Activated CD8-positive, alpha-beta memory T cell treated with anti-CD3 and anti-CD28 coated beads for 1 hour (primary cell): ENCODE measurements around the gene RMDN2.
"Not testable (repeated sequence)": the region's sequence is repeated elsewhere in the genome, so short reads cannot be mapped to it uniquely, and the experiment has no call there.

ENCODE experiments used
- DNase-seq, 2 donors: peaks; one replicate each; pipeline ENCODE4 v3.0.0-alpha.2; 2020; ENCODE audit warnings: low read depth in 1 of 2; ENCODE audit errors: extremely low read depth in 1 of 2

RMDN2 gene

DNA sequence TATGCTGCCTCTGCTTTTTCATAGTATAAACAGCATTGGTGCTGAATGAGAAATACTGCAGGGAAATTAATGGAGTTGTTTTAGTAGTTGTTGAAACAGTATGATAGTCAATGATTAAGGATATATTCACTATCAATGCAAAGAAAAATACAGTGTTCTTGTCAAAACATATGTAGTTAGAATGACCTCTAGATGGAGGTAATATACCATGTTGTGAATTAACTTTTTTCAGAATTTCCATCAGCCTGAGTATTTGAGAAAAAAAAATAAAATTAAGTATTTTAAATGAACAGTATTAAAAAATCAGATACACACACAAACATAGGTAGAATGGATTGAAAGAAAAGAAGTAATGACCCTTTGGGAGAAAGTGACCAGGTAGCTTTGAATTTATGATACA, 59.5 kb downstream of the RMDN2 start:
- no peak for DNase-seq

DNA sequence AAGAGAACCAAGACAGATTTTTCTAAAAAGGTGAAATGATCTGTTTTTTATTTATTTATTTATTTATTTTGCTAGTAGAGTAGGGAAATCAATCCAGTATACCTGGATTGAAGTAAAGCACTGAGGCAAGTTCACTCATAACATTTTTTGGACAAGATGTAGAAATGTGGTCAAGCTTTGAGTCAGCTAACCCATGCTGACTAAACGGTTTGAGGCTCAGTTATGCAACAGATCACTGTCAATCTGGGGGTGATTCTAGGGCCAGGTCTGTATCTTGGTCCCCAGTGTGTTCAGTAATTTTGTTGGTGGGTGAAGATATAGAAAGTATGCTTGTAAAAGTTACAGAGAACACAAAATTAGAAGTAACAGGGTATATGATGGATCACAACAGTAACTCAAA, 60.2 kb downstream of the RMDN2 start:
- DNase-seq, result no peak

DNA sequence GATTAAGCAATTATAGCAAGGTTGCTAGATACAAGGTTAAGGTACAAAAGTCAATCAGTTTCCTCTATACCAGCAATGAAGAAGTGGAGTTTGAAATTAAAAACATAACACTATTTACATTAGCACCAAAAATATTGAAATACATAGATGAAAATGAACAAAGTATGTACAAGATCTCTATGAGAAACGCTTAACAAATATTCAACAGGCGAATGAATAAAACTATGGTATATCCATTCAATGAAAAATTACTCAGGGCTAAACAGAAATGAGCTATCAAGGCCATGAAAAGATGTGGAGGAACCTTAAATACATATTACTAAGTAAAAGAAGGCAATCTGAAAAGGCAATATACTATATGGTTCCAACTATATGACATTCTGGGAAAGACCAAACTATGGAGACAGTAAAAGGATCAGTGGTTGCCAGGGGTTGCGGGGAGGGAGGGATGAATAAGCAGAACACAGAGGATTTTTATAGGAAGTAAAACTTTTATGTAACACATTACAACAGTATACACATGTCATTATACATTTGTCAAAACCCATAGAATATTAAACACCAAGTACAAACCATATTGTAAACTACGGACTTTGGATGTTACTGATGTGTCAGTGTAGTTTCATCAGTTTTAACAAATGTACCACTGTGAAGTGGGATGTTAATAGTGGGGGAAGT, 62.1 kb downstream of the RMDN2 start:
- no peak for DNase-seq

DNA sequence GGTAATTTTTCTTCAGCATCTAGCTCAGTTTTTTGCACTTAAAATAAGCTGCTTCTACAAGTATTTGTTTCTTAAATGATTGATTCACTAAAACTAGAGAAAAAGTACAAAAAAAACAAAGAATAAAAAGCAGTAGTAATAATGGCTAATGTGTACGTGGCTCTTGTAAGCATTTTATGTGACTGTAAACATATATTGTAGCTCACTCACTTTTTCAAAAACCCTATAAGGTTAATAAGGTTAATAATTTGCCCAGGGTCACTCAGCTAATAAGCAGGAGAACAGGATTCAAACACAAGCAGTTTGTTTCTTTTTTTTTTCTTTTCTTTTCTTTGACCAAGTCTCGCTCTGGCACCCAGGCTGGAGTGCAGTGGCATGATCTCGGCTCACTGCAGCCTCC, 67.5 kb downstream of the RMDN2 start:
- DNase-seq, result no peak

DNA sequence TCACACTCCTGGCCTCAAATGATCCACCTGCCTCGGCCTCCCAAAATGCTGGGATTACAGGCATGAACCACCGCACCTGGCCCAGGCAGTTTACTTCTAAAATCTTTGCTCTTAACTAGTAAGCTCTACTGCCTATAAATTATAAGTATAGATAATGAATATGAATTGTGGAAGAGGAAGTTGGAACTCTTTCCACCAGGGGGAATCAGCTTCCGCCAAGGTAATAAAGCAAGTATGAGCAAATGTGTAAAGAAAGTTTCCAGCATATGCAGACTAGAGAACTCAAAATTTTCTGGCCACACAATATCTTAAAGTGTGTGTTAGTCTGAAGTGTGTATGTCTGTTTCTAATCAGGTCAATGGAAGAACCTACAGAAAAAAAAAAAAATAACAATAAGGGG, 68.1 kb downstream of the RMDN2 start:
- DNase-seq, result no peak

DNA sequence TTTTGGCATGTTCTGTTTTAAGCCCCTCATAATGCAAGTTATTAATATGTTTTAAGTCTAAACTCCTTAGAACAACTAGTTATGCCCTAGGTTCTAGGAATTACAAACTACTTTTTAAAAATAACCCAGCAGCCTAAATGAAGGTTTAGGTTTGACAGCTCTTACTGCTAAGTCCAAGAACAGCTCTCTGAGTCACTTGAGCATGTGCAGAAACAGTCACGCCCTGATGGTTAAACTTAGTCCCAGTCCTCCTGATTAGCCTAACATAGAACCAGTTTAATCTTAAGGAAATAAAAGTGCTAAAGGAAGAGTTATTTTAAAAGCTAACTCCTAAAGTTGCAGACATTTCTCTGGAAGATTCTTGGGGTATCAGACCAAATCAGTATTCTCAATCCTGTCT, 72.5 kb downstream of the RMDN2 start:
- DNase-seq, result no peak

DNA sequence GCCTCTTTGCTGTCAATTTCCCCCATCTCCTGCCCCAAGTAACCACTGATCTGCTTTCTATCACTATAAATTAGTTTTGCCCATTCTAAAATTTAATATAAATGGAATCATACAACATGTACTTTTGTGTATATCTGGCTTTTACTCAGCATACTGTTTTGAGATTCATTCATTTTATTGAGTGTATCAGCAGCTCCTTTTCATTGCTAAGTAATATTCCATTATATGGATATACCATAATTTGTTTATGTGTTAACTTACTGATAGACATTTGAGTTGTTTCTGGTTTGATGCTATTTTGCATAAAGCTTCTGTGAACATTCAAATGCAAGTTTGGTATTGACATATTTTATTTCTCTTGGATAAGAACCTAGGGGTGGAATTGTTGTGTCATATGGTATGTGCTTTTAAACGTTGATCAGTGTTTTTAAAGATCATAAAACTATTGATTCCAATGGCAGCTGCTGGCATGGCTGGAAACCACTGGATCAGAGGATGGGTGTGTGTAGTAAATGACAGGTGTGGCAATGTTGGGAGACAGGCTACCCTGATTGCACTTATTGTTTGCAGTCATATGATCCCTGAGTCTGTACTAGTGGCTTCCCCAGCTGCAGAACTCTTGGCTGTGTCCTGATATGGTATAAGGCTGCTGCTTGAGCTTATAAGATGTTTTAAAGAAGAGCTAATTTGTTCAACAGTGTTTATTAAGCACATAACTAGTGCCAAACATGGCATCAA, 75.6 kb downstream of the RMDN2 start:
- DNase-seq, result no peak

DNA sequence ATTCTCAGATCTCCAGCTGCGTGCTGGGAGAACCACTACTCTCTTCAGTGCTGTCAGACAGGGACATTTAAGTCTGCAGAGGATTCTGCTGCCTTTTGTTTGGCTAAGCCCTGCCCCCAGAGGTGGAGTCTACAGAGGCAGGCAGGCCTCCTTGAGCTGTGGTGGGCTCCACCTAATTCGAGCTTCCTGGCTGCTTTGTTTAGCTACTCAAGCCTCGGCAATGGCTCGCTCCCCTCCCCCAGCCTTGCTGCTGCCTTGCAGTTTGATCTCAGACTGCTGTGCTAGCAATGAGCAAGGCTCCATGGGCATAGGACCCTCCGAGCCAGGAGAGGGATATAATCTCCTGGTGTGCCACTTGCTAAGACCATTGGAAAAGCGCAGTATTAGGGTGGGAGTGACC, 85.1 kb downstream of the RMDN2 start:
- not testable (repeated sequence) for DNase-seq

DNA sequence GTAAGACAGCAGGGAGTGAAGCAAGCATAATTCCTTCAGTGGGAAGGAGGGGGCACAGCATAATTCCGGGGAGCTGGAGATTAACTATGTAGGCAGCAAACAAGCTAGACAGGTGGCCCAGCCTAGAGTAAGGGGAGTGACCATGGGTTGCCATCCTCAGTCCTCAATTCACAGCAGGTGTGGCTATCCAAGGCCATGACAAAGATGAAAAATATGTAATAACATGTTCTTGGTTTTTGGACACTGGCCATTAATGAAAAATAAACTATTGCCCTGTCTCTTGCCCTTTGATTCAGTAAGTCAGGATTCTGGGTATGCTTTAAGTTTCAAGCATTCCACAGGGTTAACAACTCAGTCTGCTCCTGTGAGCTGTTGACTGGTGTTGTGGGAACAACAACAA, 85.9 kb downstream of the RMDN2 start:
- DNase-seq, result no peak

DNA sequence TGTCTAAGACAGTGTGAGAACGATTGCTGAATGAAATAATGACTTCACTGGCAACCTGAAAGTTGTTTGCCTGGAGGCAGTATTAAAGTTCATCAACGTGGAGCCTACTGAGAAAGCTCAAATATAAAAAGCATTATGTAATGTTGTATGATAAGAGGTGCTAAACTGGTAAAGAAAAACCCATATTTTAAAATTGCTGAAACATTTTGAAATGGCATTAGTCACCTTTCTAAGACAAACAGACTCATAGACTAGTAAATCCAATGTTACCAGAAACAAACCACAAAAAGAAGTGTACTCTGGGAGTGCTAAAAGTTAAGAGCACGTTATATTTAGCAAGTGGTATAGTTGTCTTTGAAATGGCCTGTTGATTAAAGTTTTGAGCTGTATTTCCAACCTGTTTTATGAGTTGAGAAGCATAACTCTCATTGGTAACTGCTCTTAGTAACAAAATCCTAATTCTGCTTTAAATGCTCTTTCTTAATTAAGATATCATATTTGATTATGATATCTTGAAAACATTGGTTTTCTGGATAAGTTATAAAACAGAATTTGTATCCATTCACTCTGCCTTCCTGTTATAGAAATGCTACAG, 88.2 kb downstream of the RMDN2 start:
- no peak for DNase-seq

DNA sequence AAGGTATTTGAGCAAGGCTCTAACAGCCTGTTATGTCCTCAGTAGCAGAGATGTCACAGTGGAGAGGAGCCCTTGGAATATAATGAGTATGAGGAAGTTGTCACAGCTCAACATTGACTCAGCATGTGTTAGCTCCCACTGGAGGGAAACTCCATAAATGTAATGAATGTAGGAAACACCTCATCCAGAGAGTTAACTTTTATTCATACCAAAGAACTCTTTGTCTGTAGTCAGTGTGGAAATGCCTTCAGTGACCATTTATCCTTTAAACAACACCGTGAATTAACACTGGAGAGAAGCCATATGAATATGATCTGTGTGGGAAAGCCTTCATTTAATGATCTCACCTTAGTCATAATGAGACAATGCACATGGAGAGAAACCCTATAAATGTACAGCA, 91.1 kb downstream of the RMDN2 start:
- no peak for DNase-seq

DNA sequence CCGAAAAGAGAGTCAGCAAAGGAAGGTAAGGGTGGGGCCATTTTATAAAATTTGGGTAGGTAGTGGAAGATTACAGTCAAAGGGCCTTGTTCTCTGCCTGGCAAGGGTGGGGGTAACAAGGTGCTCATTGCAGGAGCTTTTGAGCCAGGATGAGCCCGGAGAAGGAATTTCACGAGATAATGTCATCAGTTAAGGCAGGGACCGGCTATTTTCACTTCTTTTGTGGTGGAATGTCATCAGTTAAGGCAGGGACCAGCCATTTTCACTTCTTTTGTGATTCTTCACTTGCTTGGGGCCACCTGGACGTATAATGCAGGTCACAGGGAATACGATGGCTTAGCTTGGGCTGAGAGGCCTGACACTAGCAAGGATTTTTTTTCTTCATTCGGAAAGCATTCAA, 92.7 kb downstream of the RMDN2 start:
- no peak for DNase-seq

DNA sequence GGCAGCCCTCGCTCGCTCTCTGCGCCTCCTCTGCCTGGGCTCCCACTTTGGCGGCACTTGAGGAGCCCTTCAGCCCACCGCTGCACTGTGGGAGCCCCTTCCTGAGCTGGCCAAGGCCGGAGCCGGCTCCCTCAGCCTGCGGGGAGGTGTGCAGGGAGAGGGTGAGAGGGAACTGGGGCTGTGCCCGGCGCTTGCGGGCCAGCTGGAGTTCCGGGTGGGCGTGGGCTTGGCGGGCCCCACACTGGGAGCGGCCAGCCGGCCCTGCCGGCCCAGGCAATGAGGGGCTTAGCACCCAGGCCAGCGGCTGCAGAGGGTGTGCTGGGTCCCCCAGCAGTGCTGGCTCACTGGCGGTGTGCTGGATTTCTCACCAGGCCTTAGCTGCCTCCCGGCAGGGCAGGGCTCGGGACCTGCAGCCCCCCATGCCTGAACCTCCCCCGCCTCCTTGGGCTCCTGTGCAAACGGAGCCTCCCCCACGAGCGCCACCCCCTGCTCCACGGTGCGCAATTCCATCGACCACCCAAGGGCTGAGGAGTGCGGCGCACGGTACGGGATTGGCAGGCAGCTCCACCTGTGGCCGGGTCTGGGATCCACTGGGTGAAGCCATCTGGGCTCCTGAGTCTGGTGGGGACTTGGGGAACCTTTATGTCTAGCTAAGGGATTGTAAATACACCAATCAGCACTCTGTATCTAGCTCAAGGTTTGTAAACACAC, 95.4 kb downstream of the RMDN2 start:
- not testable (repeated sequence) for DNase-seq

DNA sequence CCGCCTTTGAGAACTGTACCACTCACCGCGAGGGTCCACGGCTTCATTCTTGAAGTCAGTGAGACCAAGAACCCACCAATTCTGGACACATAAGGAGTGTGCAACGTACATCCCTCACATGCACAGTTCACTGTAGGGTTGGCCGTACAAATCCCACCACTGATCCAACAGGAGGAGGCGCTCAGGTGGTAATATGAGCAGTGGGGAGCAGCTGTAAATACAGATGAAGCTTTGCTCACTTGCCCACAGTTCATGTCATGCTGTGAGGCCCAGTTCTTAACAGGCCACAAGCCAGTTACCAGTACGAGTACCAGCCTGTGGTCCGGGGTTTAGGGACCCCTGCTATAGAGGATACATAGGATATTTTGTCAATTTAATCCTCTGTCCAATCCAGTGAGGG, 96.5 kb downstream of the RMDN2 start:
- DNase-seq, result no peak

DNA sequence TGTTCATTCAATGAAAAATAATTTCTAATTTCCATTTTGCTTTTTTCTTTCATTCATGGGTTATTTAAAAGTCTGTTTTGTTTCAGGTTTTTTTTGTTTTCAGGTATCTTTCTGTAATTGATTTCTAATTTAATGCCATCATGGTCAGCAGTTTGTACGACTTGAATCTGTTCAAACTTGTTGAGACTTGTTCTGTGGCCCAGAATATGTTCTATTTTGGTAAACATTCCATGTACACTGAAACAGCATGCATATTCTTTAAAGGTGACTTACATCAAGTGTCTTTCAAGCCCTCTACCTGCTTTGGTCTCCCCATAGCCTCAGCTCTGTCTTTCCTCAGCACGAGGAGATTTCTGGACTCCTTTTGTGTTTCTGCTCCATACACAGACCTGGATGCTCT, 101.8 kb downstream of the RMDN2 start:
- DNase-seq, result no peak

DNA sequence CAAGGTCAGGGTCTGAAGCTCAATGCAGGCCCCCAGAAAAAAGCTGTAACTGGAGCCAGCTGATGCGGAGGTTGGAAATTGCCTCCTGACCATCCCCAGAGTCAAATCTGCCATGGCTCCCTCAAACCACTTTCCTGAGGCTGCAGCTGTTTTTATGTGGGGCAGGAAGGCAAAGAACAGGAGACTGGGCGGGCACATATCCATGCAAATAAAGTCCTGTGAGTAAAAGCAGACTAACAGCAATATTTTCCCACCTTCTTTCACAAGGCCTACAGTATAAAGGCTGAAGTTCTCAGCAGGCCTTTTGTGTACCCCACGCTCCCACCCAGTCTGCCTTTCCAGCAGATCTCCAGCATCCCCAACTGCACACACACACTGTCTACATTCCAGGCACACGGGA, 103.7 kb downstream of the RMDN2 start:
- DNase-seq, result no peak

DNA sequence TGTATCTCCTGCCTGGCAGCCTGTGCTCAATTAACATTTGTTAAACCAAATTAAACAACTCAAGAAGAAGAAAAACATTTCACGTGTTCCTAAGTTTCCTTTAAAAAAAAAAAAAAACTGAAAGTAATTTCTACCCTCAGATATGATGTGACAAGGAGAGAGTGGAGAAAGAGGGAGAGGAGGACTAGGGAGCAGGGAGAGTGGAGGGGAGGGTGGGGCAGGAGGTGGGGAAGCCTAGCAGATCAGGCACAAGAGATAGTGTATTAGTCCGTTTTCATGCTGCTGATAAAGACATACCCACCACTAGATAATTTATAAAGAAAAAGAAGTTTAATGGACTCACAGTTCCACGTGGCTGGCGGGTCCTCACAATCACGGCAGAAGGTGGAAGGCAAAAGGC, 104.4 kb downstream of the RMDN2 start:
- no peak for DNase-seq

DNA sequence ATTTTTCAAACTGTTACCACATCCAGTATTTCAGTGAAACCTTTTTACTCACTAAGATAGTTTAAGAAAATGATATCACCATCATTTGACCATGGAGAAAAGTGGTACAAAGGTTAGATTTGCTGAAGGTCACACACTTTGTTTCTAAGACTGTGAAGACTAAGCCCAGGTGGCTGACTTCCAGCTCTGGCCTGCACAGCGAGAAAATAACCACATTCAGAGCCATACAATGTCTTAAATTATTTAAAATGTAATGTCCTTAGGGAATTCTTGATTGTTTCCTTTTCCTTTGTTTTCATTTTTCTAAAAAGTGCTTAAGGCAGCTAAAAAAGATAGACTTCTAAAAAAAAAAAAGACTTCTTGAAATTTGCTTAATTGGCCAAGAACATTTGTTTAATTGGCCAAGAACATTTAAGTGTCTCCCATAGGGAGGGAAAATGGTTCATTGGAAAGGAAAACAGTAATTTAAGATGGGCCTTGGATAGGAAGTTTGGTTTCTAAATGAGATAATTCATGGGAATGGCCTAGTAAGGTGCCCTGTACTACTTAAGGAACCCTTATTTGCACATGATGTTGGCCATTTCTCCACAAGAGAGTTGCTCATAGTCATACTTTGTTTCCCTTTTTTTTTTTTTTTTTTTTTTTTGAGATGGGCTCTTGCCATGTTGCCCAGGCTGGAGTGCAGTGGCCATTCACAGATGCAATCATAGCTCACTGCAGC, 105.7 kb downstream of the RMDN2 start:
- no peak for DNase-seq

DNA sequence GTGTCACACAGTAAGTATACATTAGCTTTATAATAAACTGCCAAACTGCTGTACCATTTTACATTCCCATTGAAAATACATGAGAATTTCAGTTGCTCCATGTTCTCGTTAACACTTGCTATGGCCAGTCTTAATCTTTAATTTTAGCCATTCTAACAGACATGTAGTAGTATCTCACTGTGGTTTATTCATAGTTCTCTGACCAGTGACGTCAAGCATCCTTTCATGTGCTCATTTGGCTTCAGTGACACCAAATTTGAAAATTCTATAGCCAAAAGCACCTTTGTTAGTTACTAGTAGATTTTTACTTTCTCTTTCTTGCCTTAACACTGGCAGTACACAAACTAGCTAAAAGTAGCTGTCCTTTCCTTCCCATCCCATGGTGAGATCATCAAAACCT, 107.9 kb downstream of the RMDN2 start:
- DNase-seq, result no peak

DNA sequence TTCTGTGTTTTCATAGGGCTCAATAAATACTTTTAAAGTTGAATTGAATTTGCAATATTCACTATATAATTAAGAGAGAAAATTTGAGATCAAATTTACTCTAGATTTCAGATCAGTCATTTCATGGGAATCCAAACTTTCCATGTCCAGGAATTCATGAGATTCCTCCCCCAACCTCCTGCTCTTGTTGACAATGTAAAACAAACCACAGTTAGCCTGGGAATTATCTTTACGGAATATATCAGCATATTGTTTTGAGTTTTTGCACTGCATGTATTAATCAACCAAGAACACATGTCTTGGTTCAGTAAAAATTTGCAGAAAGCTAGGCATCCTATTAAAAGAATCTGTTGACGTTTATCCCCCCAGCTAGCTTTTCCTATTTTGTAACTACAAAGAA, 108.6 kb downstream of the RMDN2 start:
- DNase-seq, result no peak

DNA sequence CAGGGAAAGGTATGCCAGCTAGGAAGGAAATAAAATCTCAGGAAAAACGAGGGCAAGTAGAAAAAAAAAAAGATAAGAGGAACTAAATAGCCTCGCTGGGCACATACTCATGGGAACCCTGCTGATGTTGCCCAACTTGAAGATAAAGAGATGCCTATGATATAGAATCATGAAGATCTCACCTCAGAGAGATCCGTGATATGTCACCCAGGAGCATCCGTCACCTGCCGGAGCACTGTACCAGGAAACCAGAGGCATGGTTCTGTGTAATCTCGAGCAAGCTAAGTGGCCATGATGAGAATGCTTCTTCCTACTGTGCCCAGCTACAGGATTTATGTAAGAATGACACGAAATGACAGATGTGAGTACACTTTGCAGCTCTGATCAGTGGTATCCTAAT, 110.9 kb downstream of the RMDN2 start:
- no peak for DNase-seq
